SK-N-SH treated with all-trans-retinoic acid at 6 μM for 48 hours (cell line): ENCODE measurements around the gene PHYKPL.

ENCODE experiments used
- ATAC-seq: fragments of 200-7000 bp; cut with Tn5 transposase; 3 replicates; pipeline ENCODE4 v1.9.1; 2020; ENCODE audit warnings: mild to moderate bottlenecking, moderate library complexity
- ARNTL ChIP-seq: fragments of 450-650 bp; formaldehyde crosslinking; IDR thresholded peaks from 2 replicates; pipeline ENCODE4 v1.5.0; 2020; ENCODE audit warnings: low read depth, mild to moderate bottlenecking, moderate library complexity, borderline replicate concordance
- BACH2 ChIP-seq: fragments of 250-450 bp; sonication (Bioruptor Pico); IDR thresholded peaks from 2 replicates; pipeline ENCODE4 v1.9.0; 2021; ENCODE audit warnings: mild to moderate bottlenecking, borderline replicate concordance
- CREB5 ChIP-seq: fragments of 250-450 bp; sonication (Bioruptor Pico); IDR thresholded peaks from 2 replicates; pipeline ENCODE4 v1.5.1; 2020; ENCODE audit warnings: low read depth, mild to moderate bottlenecking, moderate library complexity
- CSDC2 ChIP-seq: fragments of 250-450 bp; sonication (Bioruptor Pico); IDR thresholded peaks from 2 replicates; pipeline ENCODE4 v1.5.0; 2020; ENCODE audit warnings: mild to moderate bottlenecking, moderate library complexity
- CSRNP3 ChIP-seq: fragments of 250-450 bp; sonication (Bioruptor Pico); IDR thresholded peaks from 2 replicates; pipeline ENCODE4 v1.5.1; 2021; ENCODE audit warnings: mild to moderate bottlenecking, moderate library complexity
- ESRRG ChIP-seq: fragments of 250-450 bp; sonication (Bioruptor Pico); IDR thresholded peaks from 2 replicates; pipeline ENCODE4 v1.6.1; 2021; ENCODE audit warnings: mild to moderate bottlenecking
- GLIS3 ChIP-seq: fragments of 250-450 bp; sonication (Bioruptor Pico); IDR thresholded peaks from 2 replicates; pipeline ENCODE4 v1.5.0; 2020; ENCODE audit warnings: mild to moderate bottlenecking, moderate library complexity
- ISL1 ChIP-seq: fragments of 250-450 bp; sonication (Bioruptor Pico); IDR thresholded peaks from 2 replicates; pipeline ENCODE4 v2.1.2; 2022; ENCODE audit warnings: mild to moderate bottlenecking, moderate library complexity
- OSR1 ChIP-seq: fragments of 250-450 bp; sonication (Bioruptor Pico); IDR thresholded peaks from 2 replicates; pipeline ENCODE4 v1.8.0; 2022; ENCODE audit warnings: moderate library complexity, mild to moderate bottlenecking, inconsistent platforms
- PATZ1 ChIP-seq: fragments of 250-450 bp; sonication (Bioruptor Pico); IDR thresholded peaks from 2 replicates; pipeline ENCODE4 v1.8.0; 2020; ENCODE audit warnings: mild to moderate bottlenecking, moderate library complexity, borderline replicate concordance
- POU6F1 ChIP-seq: fragments of 250-450 bp; sonication (Bioruptor Pico); IDR thresholded peaks from 2 replicates; pipeline ENCODE4 v1.8.0; 2021; ENCODE audit warnings: low read depth, mild to moderate bottlenecking, moderate library complexity, borderline replicate concordance
- PPARA ChIP-seq: fragments of 250-450 bp; sonication (Bioruptor Pico); IDR thresholded peaks from 2 replicates; pipeline ENCODE4 v1.5.0; 2020; ENCODE audit warnings: mild to moderate bottlenecking, borderline replicate concordance
- RARB ChIP-seq: fragments of 250-450 bp; sonication (Bioruptor Pico); IDR thresholded peaks from 2 replicates; pipeline ENCODE4 v1.8.0; 2021; ENCODE audit warnings: mild to moderate bottlenecking, moderate library complexity
- SNAI2 ChIP-seq: fragments of 250-450 bp; sonication (Bioruptor Pico); IDR thresholded peaks from 2 replicates; pipeline ENCODE4 v1.5.0; 2020; ENCODE audit warnings: mild to moderate bottlenecking, moderate library complexity
- TCF4 ChIP-seq: fragments of 250-450 bp; sonication (Bioruptor Pico); IDR thresholded peaks from 2 replicates; pipeline ENCODE4 v1.8.0; 2021; ENCODE audit warnings: mild to moderate bottlenecking, moderate library complexity, borderline replicate concordance
- TOX ChIP-seq: fragments of 250-450 bp; sonication (Bioruptor Pico); IDR thresholded peaks from 2 replicates; pipeline ENCODE4 v1.8.0; 2021; ENCODE audit warnings: mild to moderate bottlenecking, moderate library complexity, borderline replicate concordance
- TSHZ2 ChIP-seq: fragments of 250-450 bp; sonication (Bioruptor Pico); IDR thresholded peaks from 2 replicates; pipeline ENCODE4 v1.5.0; 2020; ENCODE audit warnings: mild to moderate bottlenecking, moderate library complexity
- ZC3H10 ChIP-seq: fragments of 250-450 bp; sonication (Bioruptor Pico); IDR thresholded peaks from 2 replicates; pipeline ENCODE4 v1.5.1; 2021; ENCODE audit warnings: mild to moderate bottlenecking, moderate library complexity
- ZFP3 ChIP-seq: fragments of 250-450 bp; sonication (Bioruptor Pico); IDR thresholded peaks from 2 replicates; pipeline ENCODE4 v1.5.0; 2020; ENCODE audit warnings: mild to moderate bottlenecking, moderate library complexity
- ZFP30 ChIP-seq: fragments of 450-650 bp; formaldehyde crosslinking; IDR thresholded peaks from 2 replicates; pipeline ENCODE4 v1.5.0; 2022; ENCODE audit warnings: mild to moderate bottlenecking, moderate library complexity
- ZNF565 ChIP-seq: fragments of 450-650 bp; formaldehyde crosslinking; conservative IDR thresholded peaks from 2 replicates; pipeline ENCODE4 v1.5.0; 2020; ENCODE audit warnings: low read depth, mild to moderate bottlenecking, moderate library complexity
- ZNF8 ChIP-seq: fragments of 450-650 bp; formaldehyde crosslinking; IDR thresholded peaks from 2 replicates; pipeline ENCODE4 v1.5.0; 2020; ENCODE audit warnings: mild to moderate bottlenecking, moderate library complexity

PHYKPL gene

DNA sequence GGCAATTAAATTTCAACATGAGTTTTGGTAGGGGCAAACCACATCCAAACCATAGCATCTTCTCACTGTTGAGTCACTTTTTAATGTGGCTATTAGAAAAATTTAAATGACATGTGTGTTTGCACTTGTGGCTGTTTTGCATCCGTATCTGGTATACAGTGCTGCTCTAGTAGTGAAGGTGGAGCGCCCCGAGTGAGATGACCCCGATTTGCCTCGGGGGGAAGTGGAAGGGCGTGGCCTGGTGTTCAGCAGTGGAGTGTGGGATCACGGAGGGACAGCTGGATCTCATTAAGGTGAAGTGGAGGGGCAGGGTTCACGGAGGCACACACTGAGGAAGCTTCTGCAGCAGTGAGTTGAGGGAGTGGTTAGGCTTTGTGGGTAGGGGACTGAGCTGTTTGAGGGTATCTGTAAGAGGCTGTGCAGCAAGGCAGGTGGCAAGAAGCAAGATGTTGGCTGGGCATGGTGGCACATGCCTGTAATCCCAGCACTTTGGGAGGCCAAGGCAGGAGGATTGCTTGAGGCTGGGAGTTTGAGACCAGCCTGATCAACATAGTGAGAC lies 39.3 kb downstream of the PHYKPL start:
- no peak for TF ChIP-seq GLIS3 (CRISPR knock-in tag)
- no peak for TF ChIP-seq TCF4 (CRISPR knock-in tag)
- no peak for TF ChIP-seq TOX (CRISPR knock-in tag)
- no peak for TF ChIP-seq OSR1 (CRISPR knock-in tag)
- no peak for TF ChIP-seq ESRRG
- no peak for TF ChIP-seq ZFP3 (CRISPR knock-in tag)
- no peak for TF ChIP-seq ZC3H10 (CRISPR knock-in tag)
- no peak for TF ChIP-seq CSDC2 (CRISPR knock-in tag)
- no peak for TF ChIP-seq RARB (CRISPR knock-in tag)
- no peak for TF ChIP-seq ZNF565 (CRISPR knock-in tag)
- no peak for TF ChIP-seq CREB5 (CRISPR knock-in tag)
- TF ChIP-seq ISL1 (CRISPR knock-in tag), result no peak
- no peak for TF ChIP-seq ZFP30 (CRISPR knock-in tag)
- TF ChIP-seq CSRNP3 (CRISPR knock-in tag), result no peak
- no peak for TF ChIP-seq BACH2 (CRISPR knock-in tag)
- no peak for TF ChIP-seq ARNTL (CRISPR knock-in tag)
- TF ChIP-seq TSHZ2 (CRISPR knock-in tag), result no peak
- TF ChIP-seq, all 23 proteins: peak for 0
- no peak for ATAC-seq

DNA sequence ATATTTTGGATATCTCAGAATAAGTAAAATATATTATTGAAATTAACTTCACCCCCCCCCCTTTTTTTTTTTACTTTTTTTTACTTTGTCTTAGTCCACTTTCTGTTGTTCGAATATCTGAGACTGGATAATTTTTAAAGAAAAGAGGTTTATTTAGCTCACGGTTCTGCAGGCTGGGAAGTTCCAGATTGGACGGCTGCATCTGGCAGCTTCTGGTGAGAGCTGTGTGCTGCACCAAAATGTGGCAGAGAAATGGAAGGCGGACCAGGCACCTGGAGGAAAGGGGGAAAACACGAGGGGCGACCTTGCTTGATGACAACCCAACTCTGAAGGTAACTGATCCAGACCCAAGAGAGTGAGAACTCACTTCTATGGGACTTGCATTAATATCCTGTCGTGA lies 39.8 kb downstream of the PHYKPL start:
- TF ChIP-seq ZFP30 (CRISPR knock-in tag) (no peak), ESRRG (no peak), SNAI2 (CRISPR knock-in tag) (no peak), ZNF8 (CRISPR knock-in tag) (no peak), PPARA (CRISPR knock-in tag) (no peak), ISL1 (CRISPR knock-in tag) (no peak), TCF4 (CRISPR knock-in tag) (no peak), ZNF565 (CRISPR knock-in tag) (no peak), BACH2 (CRISPR knock-in tag) (no peak), CREB5 (CRISPR knock-in tag) (no peak), POU6F1 (no peak), TOX (CRISPR knock-in tag) (no peak), ARNTL (CRISPR knock-in tag) (no peak), PATZ1 (CRISPR knock-in tag) (no peak), ZFP3 (CRISPR knock-in tag) (no peak), CSRNP3 (CRISPR knock-in tag) (no peak), CSDC2 (CRISPR knock-in tag) (no peak), RARB (CRISPR knock-in tag) (no peak)
- TF ChIP-seq, all 23 proteins: peak for 0

More for the DNA sequence above, 39.8 kb downstream of the PHYKPL start:
- no peak for ATAC-seq
